ENCODE measurements around the gene ATAD1.

The ATAD1 gene

DNA sequence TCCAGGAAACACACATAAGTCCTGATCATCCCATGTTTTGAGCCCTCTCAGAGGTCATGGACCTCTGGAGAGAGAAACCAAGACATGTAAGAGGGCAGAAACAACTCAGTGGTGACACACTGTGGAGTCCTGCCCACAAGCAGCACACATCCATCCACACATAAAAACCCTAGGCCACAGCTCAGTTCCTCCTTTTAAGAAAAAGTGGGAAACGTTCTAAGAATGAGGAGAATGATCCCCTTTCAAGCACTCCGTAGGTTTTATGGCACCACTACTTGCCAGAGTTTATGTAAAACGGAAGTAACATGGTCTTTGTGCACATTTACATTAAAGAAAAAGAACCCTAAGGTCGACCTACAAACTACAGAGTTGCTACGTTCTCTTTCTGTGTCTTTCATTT lies 19.9 kb downstream of the ATAD1 start:
- H3K27ac Mint-ChIP-seq, result peak overlapping the region; percentile 22
- no peaks in the 10 kb centered on the region for H3K27me3 Mint-ChIP-seq
- peaks cover 32% of the 10 kb centered on the region for H3K36me3 Mint-ChIP-seq
- no peak overlapping the region for H3K4me3 Mint-ChIP-seq
- peaks cover 63% of the 10 kb centered on the region for H3K4me1 Mint-ChIP-seq (ENCODE audit: low read depth)
- peaks cover 3% of the 10 kb centered on the region for H3K9me3 Mint-ChIP-seq (ENCODE audit: low read depth)

DNA sequence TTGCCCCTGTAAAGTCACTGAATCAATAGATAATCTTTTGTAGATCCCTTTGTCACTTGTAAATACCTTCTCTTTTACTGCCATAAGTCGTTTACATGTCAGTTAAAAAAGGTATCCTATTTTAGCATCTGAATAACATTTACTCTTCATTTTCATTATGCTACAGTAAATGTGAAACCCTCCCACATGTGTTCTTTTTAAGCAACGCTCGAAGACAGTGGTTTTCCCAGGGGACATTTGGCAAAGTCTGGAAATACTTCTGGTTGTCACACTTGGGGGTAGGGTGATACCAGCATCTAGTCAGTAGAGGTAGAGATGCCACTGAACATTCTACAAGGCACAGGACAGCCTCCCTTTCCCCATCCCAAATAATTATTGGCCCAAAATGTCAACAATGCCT lies 23.7 kb downstream of the ATAD1 start:
- Mint-ChIP-seq H3K9me3 (ENCODE audit: low read depth) (no peaks in the 10 kb centered on the region), H3K27me3 (no peaks in the 10 kb centered on the region), H3K36me3 (peaks cover 12% of the 10 kb centered on the region), H3K4me3 (no peak overlapping the region), H3K27ac (peak overlapping the region; percentile 7), H3K4me1 (ENCODE audit: low read depth) (peaks cover 60% of the 10 kb centered on the region)

DNA sequence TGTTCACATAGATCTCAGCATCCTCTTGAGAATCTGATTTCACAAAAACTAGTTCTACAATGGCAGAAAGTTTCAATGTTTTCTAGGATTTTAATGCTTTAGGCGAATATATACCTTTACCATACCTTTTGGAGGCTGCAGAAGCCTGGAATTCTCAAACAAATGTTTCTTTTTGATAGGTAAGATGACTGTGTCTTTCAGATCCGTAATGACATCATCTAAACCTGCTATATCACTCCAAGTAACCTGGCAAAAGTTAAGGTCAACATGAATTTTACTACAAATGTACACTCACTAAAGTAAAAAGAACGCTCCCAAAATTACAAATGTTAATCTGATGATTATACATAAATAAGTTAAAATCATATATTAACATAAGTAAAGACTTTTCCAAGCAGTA lies 27.8 kb downstream of the ATAD1 start:
- no peak overlapping the region for H3K27ac Mint-ChIP-seq
- peaks cover 2% of the 10 kb centered on the region for H3K36me3 Mint-ChIP-seq
- peaks cover 34% of the 10 kb centered on the region for H3K4me1 Mint-ChIP-seq (ENCODE audit: low read depth)
- no peaks in the 10 kb centered on the region for H3K9me3 Mint-ChIP-seq (ENCODE audit: low read depth)
- no peaks in the 10 kb centered on the region for H3K27me3 Mint-ChIP-seq
- no peak overlapping the region for H3K4me3 Mint-ChIP-seq

DNA sequence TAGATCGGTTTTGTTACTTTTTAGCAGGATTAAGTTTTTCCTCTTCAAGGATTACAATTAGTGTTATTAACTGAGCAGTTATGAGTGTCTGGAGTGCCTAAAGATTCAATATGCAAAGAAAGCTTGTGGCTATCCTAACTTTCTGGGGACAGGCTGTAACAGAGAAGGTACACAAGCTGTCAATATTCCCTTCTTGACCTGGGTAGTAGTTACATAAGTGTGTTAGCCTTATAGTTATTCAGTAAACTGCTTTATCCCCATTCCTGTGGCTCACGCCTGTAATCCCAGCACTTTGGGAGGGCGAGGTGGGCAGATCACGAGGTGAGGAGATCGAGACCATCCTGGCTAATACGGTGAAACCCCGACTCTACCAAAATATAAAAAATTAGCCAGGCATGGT lies 31.6 kb downstream of the ATAD1 start:
- H3K9me3 Mint-ChIP-seq (ENCODE audit: low read depth), result no peaks in the 10 kb centered on the region
- no peak overlapping the region for H3K4me3 Mint-ChIP-seq
- peaks cover 19% of the 10 kb centered on the region for H3K4me1 Mint-ChIP-seq (ENCODE audit: low read depth)
- H3K27me3 Mint-ChIP-seq, result no peaks in the 10 kb centered on the region
- H3K27ac Mint-ChIP-seq, result no peak overlapping the region
- H3K36me3 Mint-ChIP-seq, result peaks cover 14% of the 10 kb centered on the region

- H3K27ac Mint-ChIP-seq, result no peak overlapping the region
- H3K4me3 Mint-ChIP-seq, result no peak overlapping the region
- H3K9me3 Mint-ChIP-seq (ENCODE audit: low read depth), result no peaks in the 10 kb centered on the region
- peaks cover 18% of the 10 kb centered on the region for H3K4me1 Mint-ChIP-seq (ENCODE audit: low read depth)
- no peaks in the 10 kb centered on the region for H3K27me3 Mint-ChIP-seq
- peaks cover 17% of the 10 kb centered on the region for H3K36me3 Mint-ChIP-seq
Measured at GRCh38 chr10:87782721-87783120, 35.3 kb downstream of the ATAD1 start.

DNA sequence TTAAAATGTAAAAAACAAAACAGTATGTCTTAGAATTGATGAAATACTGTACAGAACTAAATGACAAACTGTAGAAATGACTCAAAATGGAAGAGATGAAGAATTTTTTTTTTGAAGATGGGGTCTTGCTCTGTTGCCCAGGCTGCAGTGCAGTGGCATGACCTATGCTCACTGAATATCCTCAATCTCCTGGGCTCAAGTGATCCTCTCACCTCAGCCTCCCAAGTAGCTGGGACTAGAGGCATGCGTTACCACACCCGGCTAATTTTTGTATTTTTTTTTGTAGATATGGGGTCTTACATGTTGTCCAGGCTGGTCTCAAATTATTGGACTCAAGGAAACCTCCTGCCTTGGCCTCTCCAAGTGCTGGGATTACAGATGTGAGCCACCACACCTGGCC lies 36.5 kb downstream of the ATAD1 start:
- H3K27me3 Mint-ChIP-seq, result no peaks in the 10 kb centered on the region
- H3K4me3 Mint-ChIP-seq, result no peak overlapping the region
- no peak overlapping the region for H3K27ac Mint-ChIP-seq
- H3K4me1 Mint-ChIP-seq (ENCODE audit: low read depth), result peaks cover 18% of the 10 kb centered on the region
- peaks cover 17% of the 10 kb centered on the region for H3K36me3 Mint-ChIP-seq
- H3K9me3 Mint-ChIP-seq (ENCODE audit: low read depth), result no peaks in the 10 kb centered on the region

DNA sequence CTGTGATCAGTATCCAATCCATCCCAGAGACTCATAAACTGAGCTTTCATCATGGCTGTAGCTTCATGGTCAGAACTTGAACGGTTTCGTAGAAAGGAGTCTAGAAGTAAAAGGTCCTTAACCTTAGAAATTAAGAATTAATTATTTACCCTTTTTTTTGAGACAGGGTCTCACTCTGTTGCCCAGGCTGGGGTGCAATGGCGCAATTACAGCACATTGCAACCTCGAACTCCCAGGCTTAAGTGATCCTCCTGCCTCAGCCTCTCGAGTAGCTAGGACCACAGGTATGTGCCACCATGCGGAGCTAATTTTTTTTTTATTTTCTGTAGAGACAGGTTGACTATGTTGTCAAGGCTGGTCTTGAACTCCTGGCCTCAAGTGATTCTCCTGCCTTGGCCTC lies 41.7 kb downstream of the ATAD1 start:
- no peaks in the 10 kb centered on the region for H3K27me3 Mint-ChIP-seq
- no peak overlapping the region for H3K27ac Mint-ChIP-seq
- no peak overlapping the region for H3K4me3 Mint-ChIP-seq
- H3K36me3 Mint-ChIP-seq, result peaks cover 7% of the 10 kb centered on the region
- peaks cover 8% of the 10 kb centered on the region for H3K4me1 Mint-ChIP-seq (ENCODE audit: low read depth)
- H3K9me3 Mint-ChIP-seq (ENCODE audit: low read depth), result no peaks in the 10 kb centered on the region

- H3K27me3 Mint-ChIP-seq, result no peaks in the 10 kb centered on the region
Measured at GRCh38 chr10:87775766-87776165, 42.3 kb downstream of the ATAD1 start.

DNA sequence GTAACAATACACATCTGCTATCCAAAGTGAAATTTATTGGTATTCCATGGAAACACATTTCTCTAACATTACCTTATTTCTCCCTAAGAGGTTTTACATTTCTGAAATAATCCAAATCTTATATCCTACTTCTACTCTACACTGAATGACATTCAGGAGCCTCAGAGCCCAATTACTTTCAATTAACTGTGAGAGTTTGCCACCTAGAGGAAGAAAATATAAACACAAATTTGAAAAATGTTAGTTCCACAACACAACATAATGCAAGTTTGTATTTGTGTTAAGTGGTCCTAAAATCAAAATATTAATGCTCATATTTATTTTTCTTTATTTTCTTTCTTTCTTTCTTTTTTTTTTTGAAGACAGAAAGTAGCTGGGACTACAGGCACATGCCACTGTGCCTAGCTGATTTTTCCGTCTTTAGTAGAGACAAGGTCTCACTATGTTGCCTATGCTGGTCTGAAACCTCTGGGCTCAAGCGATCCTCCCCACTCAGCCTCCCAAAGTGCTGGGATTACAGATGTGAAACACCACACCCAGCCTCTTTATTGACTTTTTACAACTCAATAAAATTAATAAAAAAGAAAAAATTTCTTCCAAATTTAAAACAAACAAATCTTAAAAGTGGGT lies 46.0 kb downstream of the ATAD1 start:
- Mint-ChIP-seq H3K4me3 (no peak overlapping the region), H3K27ac (no peak overlapping the region), H3K27me3 (no peaks in the 10 kb centered on the region), H3K9me3 (ENCODE audit: low read depth) (no peaks in the 10 kb centered on the region), H3K36me3 (peaks cover 7% of the 10 kb centered on the region), H3K4me1 (ENCODE audit: low read depth) (peaks cover 6% of the 10 kb centered on the region)

More at GRCh38 chr10:87775766-87776165, 42.3 kb downstream of the ATAD1 start:
- no peak overlapping the region for H3K4me3 Mint-ChIP-seq
- no peaks in the 10 kb centered on the region for H3K9me3 Mint-ChIP-seq (ENCODE audit: low read depth)
- H3K4me1 Mint-ChIP-seq (ENCODE audit: low read depth), result peaks cover 6% of the 10 kb centered on the region
- H3K36me3 Mint-ChIP-seq, result peaks cover 5% of the 10 kb centered on the region
- H3K27ac Mint-ChIP-seq, result peak overlapping the region; percentile 76

GRCh38 chr10:87767253-87767652 lies 50.8 kb downstream of the ATAD1 start:
- Mint-ChIP-seq H3K36me3 (peaks cover 6% of the 10 kb centered on the region), H3K4me1 (ENCODE audit: low read depth) (peaks cover 4% of the 10 kb centered on the region), H3K27me3 (no peaks in the 10 kb centered on the region), H3K4me3 (no peak overlapping the region), H3K9me3 (ENCODE audit: low read depth) (no peaks in the 10 kb centered on the region), H3K27ac (no peak overlapping the region)

- peaks cover 13% of the 10 kb centered on the region for H3K4me1 Mint-ChIP-seq (ENCODE audit: low read depth)
- H3K27ac Mint-ChIP-seq, result no peak overlapping the region
- H3K27me3 Mint-ChIP-seq, result no peaks in the 10 kb centered on the region
- no peak overlapping the region for H3K4me3 Mint-ChIP-seq
- peaks cover 6% of the 10 kb centered on the region for H3K36me3 Mint-ChIP-seq
- H3K9me3 Mint-ChIP-seq (ENCODE audit: low read depth), result no peaks in the 10 kb centered on the region
Measured at GRCh38 chr10:87765666-87766376, 52.2 kb downstream of the ATAD1 start.

GRCh38 chr10:87764072-87764934 lies 53.7 kb downstream of the ATAD1 start:
- Mint-ChIP-seq H3K4me1 (ENCODE audit: low read depth) (peaks cover 19% of the 10 kb centered on the region), H3K27ac (no peak overlapping the region), H3K36me3 (peaks cover 8% of the 10 kb centered on the region), H3K9me3 (ENCODE audit: low read depth) (no peaks in the 10 kb centered on the region), H3K4me3 (no peak overlapping the region), H3K27me3 (no peaks in the 10 kb centered on the region)

- Mint-ChIP-seq H3K27me3 (no peaks in the 10 kb centered on the region), H3K9me3 (ENCODE audit: low read depth) (no peaks in the 10 kb centered on the region), H3K4me3 (no peak overlapping the region), H3K4me1 (ENCODE audit: low read depth) (peaks cover 21% of the 10 kb centered on the region), H3K36me3 (peaks cover 8% of the 10 kb centered on the region), H3K27ac (no peak overlapping the region)
Measured at GRCh38 chr10:87763086-87763861, 54.8 kb downstream of the ATAD1 start.

GRCh38 chr10:87761892-87762291 lies 56.1 kb downstream of the ATAD1 start:
- H3K4me1 Mint-ChIP-seq (ENCODE audit: low read depth), result peaks cover 24% of the 10 kb centered on the region
- no peak overlapping the region for H3K4me3 Mint-ChIP-seq
- no peaks in the 10 kb centered on the region for H3K27me3 Mint-ChIP-seq
- no peaks in the 10 kb centered on the region for H3K9me3 Mint-ChIP-seq (ENCODE audit: low read depth)
- peak overlapping the region; percentile 70 for H3K27ac Mint-ChIP-seq
- H3K36me3 Mint-ChIP-seq, result peaks cover 4% of the 10 kb centered on the region

Data from activated naive CD8-positive, alpha-beta T cell (primary cell).